ENCODE results near the gene RIPOR3.

RIPOR3 gene

DNA sequence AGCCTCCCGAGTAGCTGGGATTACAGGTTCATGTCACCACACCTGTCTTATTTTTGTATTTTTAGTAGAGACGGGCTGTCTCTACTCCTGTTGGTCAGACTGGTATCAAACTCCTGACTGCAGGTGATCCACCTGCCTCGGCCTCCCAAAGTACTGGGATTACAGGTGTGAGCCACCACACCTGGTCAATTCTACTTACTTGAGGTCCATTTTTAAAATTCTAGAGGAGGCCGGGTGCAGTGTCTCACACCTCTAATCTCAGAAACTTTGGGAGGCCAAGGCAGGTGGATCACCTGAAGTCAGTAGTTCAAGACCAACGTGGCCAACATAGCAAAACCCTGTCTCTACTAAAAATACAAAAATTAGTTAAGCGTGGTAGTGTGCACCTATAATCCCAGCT is 7.8 kb downstream of the RIPOR3 start:
- no peak for DNase-seq (ENCODE audit: extremely low read depth, low read depth)
- H3K4me3 ChIP-seq (replicated peaks; ENCODE audit: low read depth, low read length), result no peak overlapping the region
- TF ChIP-seq, protein P1, sequence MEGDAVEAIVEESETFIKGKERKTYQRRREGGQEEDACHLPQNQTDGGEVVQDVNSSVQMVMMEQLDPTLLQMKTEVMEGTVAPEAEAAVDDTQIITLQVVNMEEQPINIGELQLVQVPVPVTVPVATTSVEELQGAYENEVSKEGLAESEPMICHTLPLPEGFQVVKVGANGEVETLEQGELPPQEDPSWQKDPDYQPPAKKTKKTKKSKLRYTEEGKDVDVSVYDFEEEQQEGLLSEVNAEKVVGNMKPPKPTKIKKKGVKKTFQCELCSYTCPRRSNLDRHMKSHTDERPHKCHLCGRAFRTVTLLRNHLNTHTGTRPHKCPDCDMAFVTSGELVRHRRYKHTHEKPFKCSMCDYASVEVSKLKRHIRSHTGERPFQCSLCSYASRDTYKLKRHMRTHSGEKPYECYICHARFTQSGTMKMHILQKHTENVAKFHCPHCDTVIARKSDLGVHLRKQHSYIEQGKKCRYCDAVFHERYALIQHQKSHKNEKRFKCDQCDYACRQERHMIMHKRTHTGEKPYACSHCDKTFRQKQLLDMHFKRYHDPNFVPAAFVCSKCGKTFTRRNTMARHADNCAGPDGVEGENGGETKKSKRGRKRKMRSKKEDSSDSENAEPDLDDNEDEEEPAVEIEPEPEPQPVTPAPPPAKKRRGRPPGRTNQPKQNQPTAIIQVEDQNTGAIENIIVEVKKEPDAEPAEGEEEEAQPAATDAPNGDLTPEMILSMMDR (IDR thresholded peaks at IDR 0.05; ENCODE audit: low read depth, low read length, missing control alignments), result no peak

DNA sequence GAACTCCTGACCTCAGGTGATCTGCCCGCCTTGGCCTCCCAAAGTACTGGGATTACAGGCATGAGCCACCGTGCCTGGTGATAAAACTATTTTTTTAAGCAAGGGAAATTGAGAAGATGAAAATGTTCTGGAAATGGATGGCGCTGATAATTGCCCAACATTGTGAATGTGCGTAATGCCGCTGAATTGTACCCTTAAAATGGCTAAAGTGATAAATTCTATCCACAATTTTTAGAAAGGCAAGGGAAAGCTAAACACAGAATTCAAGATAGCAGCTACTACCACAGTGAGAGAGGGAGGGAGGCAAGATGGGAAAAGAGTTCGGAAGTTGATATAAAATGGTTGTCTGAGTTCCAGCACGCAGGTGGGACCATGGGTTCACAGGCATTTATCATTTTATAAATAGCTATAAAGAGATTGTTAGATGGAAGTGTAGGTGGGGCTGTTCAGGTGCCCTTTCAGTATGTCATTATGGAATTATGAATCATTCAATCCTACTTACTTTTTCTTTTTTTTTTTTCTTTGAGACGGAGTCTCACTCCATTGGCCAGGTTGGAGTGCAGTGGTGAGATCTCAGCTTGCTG is 8.3 kb downstream of the RIPOR3 start:
- no peak overlapping the region for H3K4me3 ChIP-seq (replicated peaks; ENCODE audit: low read depth, low read length)
- TF ChIP-seq, protein P1 (IDR thresholded peaks at IDR 0.05; ENCODE audit: low read depth, low read length, missing control alignments), result no peak
- DNase-seq (ENCODE audit: extremely low read depth, low read depth), result no peak

DNA sequence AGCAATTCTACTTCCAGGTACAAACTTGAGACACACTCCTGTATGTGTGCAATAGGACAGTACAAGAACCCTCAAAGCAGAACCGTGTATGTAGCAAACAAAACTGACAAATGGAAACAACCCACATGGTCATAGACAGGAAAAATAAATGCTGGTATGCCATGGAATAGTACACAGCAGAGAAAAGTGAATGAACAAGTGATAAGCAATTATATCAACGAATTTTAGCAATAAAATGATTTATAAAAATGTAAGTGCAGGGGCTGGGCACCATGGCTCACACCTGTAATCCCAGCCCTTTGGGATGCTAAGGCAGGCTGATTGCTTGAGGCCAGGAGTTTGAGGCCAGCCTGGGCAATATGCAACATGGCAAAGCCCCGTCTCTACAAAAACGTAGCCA is 9.3 kb downstream of the RIPOR3 start:
- H3K4me3 ChIP-seq (replicated peaks; ENCODE audit: low read depth, low read length), result no peak overlapping the region
- TF ChIP-seq, protein P1 (IDR thresholded peaks at IDR 0.05; ENCODE audit: low read depth, low read length, missing control alignments), result no peak
- DNase-seq (ENCODE audit: extremely low read depth, low read depth), result no peak

DNA sequence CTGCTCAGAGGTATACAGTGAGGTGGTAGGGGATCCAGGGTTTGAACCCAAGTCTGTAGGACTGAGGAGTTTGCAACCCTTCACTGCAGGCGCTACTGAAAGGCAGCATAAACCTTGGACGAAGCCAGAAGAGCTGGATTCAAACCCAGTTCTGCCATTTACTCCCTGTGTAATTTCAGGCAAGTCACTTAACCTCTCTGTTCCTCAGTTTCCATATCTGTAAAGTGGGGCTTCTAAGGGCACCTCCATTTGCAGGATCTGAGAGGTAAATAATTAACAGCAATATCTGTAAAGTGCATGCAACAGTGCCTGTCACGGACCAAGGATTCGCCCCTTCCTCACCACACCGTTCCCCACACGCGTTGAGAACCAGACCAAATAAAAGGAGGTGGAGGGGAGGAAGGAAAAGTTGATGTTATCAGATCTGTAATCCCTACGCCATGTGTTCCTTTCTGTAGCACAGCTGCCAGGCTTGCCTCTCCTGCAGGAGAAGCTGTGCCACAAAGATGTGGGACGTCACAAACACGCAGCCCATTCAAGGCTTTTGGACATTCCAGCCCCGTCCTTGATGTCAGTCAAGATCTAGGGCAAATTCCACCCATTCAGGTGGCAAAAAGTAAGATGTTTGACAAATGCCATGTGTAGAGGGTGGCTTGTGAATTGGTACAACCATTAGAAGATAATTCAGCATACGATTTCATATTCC is 9.8 kb downstream of the RIPOR3 start:
- no peak for DNase-seq (ENCODE audit: extremely low read depth, low read depth)
- TF ChIP-seq, protein P1 (IDR thresholded peaks at IDR 0.05; ENCODE audit: low read depth, low read length, missing control alignments), result no peak

GRCh38 chr20:50680105-50680960 is 11.0 kb downstream of the RIPOR3 start:
- TF ChIP-seq, protein P1 (IDR thresholded peaks at IDR 0.05; ENCODE audit: low read depth, low read length, missing control alignments), result no peak
- H3K4me3 ChIP-seq (replicated peaks; ENCODE audit: low read depth, low read length), result no peak overlapping the region
- no peak for DNase-seq (ENCODE audit: extremely low read depth, low read depth)

More for the DNA sequence above, 9.8 kb downstream of the RIPOR3 start:
- no peak overlapping the region for H3K4me3 ChIP-seq (replicated peaks; ENCODE audit: low read depth, low read length)

GRCh38 chr20:50679753-50680104 is 11.6 kb downstream of the RIPOR3 start:
- DNase-seq (ENCODE audit: extremely low read depth, low read depth), result no peak
- no peak overlapping the region for H3K4me3 ChIP-seq (replicated peaks; ENCODE audit: low read depth, low read length)
- TF ChIP-seq, protein P1 (IDR thresholded peaks at IDR 0.05; ENCODE audit: low read depth, low read length, missing control alignments), result no peak

Data from HFF-Myc (cell line).